CD4-positive, alpha-beta T cell treated with Interleukin-15 for 4 hours (primary cell): Measurements from ENCODE around the gene LRRFIP1.
"Not testable (repeated sequence)": the region's sequence is repeated elsewhere in the genome, so short reads cannot be mapped to it uniquely, and the experiment has no call there.

ENCODE experiments used
- DNase-seq: peaks from one replicate; pipeline ENCODE4 v3.0.0-alpha.2; 2020; ENCODE audit warnings: low spot score

LRRFIP1 gene

DNA sequence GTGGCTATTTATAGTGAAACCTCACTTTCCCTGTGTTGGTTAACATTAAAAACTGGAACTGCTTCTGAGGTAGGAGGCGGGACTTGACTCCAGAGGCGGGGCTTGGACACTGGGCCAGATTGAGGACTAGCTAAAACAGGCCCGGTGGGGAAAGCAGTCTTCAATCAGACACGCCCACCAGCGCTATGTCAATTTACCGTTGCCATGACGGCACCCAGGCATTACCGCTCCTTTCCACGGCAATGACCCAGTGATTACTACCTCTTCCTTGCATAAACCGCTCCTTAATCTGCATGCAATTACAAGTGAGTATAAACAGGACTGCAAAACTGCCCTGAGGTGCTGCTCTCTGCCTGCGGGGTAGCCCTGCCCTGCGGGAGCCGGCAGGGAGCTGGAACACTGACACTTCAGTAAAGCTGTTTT is 35.3 kb downstream of the LRRFIP1 start:
- peak; percentile 57 for DNase-seq

DNA sequence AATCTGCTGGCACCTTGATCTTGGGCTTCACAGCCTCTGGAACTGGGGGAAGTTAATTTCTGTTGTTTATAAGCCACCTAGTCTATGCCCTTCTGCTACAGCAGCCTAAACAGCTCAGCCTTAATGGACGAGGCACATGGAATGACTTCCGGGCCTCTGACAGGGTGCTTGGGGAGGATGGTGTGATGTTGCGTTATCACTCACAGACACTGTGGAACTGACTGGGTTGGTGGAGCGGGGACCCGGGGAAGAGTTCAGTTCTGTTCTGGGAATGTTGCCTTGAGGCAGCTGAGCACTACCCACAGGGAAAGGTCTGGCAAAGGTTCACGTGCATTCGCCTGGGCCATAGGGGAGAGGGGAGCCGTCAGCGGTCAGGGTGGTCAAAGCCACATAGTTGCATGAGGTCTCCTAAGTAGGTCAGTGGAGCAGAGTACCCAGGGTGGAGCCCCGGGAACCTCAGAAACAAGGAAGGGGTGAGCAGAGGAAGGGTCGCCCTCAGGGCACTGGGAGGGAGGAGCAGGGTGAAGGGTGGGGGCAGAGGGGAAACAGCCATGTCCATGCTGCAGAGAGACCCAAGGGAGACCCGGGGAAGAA is 36.2 kb downstream of the LRRFIP1 start:
- no peak for DNase-seq

DNA sequence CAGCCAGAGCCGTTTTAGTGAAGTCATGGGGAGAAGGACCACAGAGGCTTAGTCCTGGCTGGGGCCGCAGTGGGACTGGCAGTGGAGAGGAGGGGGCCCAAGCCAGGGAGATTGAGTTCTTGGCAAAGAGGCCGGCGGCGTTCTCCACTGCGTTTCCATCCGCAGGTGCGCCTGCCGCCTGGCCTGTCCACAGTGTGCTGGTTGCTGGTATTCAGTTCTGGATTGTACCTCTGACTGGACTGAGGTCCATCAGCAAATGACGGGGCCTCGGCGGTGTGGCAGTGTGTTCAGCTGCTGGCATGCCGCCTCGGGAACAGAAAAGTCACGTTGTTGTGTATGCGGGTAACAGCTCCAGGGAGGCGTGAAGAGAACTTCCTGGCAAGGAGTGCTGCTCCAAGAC is 36.8 kb downstream of the LRRFIP1 start:
- no peak for DNase-seq

DNA sequence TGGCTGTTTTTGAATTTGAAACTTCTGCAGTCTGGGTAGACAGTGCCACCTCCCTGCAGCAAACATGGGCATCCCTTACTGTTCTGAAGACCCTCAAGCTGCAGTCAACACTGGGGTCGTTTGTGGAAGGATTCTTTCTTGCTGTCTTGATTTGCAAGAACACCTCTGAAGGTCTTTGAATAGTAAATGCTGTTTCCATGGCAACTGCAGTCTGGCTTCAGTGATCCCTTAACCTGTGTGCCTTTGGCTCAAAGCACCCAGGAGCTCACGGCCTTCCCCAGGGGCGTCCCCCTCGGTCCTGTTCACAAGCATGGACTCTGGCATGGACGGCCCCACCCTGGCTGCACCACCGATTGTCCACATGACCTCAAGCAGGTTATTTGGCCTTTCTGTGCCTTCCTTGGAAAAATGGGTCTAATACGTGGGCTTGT is 38.3 kb downstream of the LRRFIP1 start:
- DNase-seq, result no peak

DNA sequence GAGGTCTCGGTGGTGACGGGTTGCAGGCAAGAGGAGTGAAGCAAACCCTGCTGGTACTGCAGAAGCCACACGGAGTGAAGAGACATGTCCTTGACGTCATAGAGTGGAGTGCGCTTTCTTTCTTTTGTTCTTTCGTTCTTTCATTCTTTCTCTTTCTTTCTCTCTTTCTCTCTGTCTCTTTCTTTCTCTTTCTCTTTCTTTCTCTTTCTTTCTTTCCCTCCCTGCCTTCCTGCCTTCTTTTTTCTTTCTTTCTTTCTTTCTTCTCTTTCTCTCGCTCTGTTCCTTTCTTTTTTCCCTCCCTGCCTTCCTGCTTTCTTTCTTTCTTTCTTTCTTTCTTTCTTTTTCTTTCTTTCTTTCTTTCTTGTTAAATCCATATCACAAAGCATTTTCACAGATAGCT is 39.2 kb downstream of the LRRFIP1 start:
- DNase-seq, result no peak

DNA sequence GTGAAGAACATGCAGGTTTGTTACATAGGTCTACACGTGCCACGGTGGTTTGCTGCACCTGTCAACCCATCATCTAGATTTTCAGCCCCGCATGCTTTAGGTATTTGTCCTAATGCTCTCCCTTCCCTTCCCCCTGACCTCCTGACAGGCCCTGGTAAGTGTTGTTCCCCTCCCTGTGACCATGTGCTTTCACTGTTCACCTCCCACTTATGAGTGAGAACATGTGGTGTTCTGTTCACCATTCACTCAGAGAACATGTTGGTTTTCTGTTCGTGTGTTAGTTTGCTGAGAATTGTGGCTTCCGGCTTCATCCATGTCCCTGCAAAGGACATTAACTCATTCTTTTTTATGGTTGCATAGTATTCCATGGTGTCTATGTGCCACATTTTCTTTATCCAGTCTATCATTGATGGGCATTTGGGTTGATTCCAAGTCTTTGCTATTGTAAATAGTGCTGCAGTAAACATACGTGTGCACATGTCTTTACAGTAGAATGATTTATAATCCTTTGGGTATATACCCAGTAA is 39.7 kb downstream of the LRRFIP1 start:
- not testable (repeated sequence) for DNase-seq

DNA sequence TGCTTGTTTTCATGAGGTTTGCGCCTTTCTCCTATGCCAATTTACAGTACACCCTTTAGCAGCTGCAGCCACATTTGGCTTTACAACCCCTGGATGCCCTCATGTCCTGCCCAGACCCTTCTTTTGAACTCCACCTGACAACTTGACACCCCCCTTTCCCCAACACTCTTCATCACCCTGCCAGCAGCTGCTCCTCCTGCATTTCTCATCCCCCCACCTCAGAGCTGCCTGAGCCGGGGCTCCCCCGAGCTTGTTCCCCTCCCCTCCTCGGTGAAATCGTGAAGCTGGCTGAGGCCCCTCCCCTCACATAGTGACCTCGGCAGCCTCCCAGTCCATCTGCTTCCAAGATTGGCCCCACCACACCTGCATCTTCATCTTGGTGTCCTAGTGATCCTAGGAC is 40.5 kb downstream of the LRRFIP1 start:
- no peak for DNase-seq

DNA sequence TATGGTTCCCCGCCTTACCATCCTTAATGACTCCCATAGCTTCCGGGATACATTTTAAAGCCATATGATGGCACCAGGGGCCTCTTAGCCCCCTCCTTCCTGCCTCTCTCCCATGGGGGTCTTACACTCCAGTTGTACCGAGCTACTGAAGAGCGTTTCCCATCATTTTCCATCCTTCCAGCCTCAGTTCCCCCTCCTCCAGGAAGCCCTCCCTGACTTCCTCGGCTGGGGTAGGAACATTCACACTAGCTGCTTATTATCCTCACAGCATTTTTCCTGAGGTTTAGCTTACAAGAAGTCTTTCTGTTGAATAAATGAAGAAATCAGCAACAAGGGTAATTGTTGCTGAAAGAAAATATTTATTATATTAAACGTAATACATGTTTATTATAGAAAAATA is 41.1 kb downstream of the LRRFIP1 start:
- DNase-seq, result no peak

DNA sequence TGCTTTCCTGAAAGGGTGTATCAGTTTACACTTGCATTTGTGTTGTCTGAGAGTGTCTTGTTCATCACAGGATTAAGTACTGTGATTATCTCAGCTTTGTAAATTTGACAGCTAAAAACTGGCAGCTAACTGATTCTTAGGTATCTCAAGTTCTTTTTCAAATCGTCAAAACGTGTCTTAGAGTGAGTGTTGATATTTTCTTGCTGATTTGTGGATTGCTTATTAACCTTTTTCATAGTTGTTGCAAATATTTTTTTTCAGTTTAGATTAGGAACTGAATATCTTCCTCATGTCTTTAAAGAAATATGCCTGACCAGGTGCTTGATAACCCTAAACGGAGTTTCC is 41.9 kb downstream of the LRRFIP1 start:
- DNase-seq, result no peak

DNA sequence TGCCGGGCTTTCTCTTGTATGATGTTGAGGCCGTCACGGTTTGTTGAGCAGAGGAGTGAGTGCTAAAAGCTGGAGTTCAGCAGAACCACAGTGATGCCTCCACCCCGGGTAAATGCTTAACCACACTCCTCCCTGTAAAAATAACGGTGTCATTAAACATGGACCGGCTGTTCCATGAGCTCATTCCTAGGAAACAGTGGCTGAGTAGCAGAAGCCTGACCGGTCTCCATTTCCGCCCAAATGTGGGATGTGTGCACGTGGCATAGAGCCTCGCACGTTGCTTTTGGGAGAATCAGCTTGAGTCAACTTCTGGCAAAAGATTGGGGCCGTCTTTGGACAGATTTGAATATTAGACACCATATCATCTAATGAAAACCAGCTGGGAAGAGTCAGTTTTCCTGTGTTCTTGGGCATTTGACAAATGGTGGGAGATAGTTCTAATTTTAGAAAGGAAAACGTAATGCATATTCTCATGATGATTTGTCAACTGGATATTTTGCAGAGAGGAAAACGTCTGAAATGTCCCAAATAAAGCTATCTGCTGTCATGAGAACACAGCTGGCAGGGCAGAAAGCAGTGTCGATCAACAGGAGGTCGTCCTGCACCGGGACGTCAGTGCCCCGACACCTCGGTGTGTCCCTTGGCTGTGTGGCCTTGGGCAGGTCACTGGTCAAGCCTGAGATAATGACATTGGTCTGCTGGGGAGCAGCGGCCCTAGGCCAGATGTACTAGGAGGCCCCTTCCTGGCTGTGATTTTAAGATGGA is 42.4 kb downstream of the LRRFIP1 start:
- no peak for DNase-seq

DNA sequence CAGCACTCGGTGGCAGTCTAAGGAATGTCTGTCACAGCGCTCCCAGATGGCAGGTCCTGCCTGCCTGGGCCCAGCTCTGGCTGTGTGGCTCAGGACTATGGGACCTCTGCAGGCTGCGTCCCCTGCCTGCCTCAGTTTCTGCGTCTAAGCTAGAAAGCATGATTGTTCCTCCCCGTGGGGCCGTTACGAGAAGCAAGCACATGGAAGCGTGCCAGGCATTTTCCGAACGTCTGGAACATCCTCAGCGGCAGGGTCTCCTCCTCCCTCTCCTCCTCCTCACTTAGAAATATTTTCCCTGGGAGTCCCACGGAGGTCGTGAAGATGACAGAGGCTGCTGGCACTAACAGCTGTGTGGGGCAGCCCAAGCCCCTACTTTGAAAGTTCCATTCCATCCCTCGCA is 43.3 kb downstream of the LRRFIP1 start:
- DNase-seq, result no peak

DNA sequence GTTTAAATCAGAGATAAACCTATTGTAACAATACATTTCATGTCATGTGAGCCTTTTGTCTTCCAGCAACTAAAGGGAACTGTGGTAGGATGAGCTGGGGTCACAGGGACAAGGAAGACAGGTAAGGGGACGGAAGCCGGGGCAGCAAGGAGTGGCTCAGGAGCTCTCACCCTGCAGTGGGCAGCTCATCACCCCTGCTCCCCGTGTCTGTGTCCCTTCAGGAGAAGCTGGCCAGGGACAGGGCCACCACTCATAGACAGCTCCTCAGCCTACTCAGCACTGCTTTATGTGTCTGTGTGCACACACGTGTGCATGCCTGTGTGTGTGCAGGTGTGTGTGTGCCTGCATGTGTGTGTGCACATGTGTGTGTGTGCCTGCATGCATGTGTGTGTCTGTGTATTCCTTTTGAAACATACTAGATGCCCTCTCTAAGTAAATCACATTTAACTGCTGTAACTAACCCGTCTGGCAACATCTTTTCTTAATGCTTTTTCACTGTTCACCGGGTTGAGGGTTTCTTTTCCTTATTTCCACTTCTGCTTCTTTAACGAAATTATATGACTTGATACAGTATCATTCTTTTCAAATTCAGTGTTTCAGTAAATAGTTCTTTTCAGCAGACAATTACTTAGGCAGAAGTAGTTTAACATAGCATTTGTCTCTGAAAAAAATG is 44.2 kb downstream of the LRRFIP1 start:
- DNase-seq, result no peak

DNA sequence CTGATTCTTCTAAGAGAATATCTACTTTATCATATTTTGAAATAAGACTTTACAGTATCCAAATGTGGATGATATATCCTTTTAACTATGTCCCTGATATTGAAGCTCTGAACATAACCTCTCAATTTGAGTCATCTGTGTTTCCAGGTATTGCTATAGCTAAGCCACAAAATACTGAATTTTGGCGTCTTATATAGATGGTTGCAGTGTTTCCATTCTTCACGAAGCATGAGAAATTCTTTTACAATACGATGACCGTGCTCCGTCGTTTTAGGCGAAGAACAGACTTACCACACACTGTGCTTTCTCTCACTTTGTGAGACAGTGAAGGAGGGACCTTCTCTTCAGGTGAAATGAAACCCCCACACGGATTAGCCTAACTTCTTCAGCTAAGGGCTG is 45.3 kb downstream of the LRRFIP1 start:
- DNase-seq, result peak; percentile 36

DNA sequence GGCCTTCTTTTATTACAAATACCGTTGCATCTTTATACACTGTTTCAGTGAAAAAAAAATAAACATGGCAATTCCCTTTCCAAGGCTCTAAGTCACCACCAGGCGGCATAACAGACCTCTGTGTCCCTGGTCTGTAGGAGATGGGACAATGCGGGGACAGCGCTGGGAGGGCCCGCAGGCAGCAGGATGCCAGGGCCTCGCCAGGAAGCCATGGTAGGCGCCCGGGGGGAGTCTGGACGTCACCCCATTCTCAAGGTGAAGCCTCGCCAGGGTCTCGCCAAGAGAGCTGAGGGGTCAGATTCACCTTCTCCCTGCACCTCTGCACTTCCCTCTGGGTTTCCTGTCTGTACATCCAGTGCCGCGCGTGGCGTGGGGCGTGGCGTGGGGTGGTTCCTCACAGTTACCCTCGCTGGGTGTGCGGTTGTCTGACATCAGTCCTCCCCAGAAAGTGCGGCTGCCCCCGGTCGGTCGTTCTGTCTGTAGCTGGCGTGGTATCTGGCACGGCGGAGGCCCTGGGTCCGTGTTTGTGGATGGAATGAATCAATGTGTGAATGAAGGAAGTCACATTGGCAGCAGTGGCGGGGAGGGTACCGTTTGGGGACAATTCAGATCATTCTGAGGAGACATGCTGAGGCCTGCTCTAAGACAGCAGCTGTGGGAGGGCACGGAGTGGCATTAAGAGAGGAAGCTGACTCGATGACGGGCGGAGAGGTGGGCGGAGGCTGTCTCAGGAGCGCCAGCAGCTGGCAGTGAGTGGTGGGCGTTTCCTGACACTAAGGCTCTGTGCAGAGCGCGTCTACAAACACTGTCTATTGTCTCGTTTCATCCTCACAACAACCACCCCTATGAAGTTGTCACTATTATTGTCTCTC is 46.0 kb downstream of the LRRFIP1 start:
- DNase-seq, result peak; percentile 92

DNA sequence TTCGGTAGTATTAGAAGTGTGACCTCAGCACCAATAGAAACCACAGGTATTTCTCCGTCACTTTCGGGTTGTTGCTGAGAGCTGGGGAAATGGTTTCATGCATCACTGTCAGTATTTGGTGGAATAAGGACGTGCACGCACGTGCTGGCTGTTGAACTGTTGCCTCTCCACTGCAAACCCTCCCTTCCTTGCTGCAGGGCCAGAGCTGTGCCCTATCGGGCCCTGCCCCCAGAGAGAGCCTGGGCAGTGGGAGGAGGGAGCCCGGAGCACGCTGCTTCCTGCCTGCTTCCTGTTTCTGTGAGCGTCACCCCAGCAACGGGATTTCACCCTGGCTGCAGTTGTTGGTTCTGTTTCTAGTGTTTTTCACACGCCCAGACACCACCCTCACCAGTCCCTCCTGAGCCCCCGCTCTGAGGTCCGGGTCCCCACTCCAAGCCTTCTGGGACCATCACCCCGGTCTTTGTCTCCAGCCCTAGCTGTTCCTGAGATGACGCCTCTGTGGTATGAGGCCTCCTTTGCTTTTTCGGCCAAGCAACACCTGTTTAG is 47.4 kb downstream of the LRRFIP1 start:
- peak; percentile 94 for DNase-seq

DNA sequence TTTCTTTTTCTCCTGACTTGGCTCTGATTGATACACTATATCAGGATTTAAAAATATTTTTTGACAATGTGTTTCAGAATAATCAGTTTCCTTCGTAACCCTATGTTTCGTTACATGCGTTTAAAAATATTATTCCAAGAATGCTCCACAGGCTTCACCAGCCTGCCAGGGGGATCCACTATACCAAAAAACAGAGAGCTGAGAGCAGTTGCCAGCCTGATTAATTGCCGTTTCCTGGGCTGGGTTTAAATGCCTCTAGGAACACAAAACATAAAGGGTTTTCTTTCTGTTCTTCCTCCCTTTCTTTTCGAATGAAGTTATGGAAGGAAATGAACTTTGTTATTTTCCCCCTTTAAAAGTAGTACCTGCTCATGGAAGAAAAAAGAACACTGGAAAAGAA is 47.9 kb downstream of the LRRFIP1 start:
- peak; percentile 36 for DNase-seq

DNA sequence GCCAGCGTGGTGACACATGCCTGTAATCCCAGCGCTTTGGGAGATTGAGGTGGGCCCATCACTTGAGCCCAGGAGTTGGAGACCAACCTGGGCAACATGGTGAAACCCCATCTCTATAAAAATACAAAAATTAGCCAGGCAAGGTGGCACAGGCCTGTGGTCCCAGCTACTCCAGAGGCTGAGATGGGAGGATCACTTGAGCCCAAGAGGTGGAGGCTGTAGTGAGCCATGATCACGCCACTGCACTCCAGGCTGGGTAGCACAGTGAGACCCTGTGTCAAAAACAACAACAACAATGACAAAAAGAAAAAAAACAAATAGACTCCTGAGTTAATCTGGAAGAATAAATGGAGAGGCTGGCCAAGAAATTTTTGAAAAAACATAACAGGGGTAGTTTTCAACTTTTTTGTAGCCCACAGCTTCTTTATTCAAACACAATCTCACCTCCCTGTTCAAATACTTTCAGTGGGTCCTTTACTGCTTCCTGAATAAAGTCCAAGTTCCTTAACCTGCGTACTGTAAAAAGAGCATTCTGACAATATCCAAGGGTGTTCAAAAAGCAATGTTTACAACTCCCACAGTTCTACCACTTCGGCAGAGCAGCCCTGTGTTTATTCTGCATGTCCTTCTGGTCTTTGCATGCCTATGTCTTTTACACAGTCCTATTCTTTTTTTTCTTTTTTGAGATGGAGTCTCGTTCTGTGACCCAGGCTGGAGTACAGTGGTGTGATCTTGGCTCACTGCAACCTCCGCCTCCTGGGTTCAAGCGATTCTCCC is 53.5 kb downstream of the LRRFIP1 start:
- DNase-seq, result no peak

DNA sequence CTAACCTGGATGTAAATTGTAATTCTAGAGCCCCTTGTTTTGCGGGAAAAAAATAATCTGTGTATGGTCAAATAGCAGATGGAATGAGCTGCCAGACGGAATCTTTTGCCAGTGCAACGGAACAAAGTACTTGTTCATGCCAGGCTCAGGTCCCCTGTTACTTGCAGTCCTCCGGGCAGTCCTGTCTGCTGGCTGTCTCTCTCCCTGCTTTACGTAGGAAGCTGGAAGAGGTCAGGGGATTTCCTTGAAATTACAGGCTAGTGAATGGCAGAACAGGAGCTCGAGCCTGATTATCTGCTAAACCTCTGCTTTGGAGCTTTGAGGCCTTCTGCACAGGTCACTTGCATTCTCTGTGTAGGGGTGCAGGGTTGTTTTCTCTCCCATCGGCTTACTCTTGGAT is 54.8 kb downstream of the LRRFIP1 start:
- no peak for DNase-seq

DNA sequence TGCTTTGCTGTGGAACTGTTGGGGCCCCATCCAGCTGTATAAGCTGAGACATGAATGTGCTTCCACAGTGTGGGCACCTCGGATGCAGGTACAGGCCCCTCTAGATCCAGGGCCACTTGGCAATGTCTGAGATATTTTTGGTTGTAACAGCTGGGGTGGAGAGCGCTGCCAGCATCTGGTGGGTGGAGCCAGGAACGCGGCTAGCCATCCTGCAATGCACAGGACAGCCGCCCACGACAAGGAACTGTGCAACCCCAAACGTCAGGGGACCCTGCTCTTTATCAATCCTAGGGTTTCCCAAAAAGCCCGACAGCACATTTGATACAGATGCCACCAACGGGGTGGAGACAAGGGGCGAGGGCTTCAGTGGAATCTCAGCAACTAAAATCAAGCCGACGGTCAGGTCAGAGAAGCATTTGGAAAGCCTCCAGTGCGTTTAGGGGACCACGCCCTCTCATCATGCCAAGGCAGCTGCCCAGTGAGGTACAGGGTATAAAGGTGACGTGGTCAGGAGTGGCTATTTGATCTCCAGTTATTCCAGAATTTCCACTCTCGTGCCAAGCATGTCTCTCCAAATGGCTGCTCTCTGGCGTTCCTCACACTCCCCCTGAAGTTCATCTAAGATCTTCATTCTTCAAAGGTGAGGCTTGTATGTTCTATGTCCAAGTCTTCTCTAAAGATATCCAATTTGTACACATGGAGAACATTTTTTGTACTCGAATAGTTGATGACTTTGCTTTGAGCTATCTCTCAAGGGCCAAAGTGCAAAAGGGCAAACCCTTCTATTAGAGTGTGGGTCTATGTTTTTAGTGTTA is 55.7 kb downstream of the LRRFIP1 start:
- no peak for DNase-seq

DNA sequence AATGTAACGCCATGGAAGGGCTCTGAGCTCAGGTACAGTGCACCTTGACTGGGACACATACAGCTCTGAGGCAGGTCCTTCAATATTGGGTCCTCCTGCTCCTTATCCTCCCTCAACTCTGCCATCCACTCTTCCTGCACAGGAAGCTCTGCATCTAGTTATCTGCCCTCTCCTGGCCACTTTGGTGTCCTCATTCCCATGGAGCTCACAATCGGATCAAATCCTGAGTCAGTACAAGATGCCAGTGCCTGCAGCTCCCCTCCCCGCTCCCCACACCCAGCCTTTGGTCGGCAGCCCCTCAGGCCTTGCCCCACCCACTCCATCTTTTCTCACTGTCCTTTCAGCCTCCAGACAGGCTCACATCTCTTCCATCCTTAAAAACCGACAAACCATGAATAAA is 58.0 kb downstream of the LRRFIP1 start:
- DNase-seq, result no peak
